Cerebellar nuclear complex (tissue), 1 donor: Measurements from ENCODE around the gene KIFAP3.
A peak's percentile ranks its signal among the peaks of the same experiment; 100 is the strongest.
"Not testable (repeated sequence)": the region's sequence is repeated elsewhere in the genome, so short reads cannot be mapped to it uniquely, and the experiment has no call there.

Experiments used
- DNase-seq, 2 experiments: peaks; one replicate each; lab custom pipeline; 2025; lab: John Stamatoyannopoulos, UW

Gene KIFAP3

GRCh38 chr1:170074250-170075157, at the start of gene KIFAP3:
Gene KIFAP3 (minus strand): TSS chr1:170074695. CDS start chr1:170074467, 228 bp downstream.
- peak; percentile 49 to 84 for DNase-seq

- DNase-seq: no peak
Measured at GRCh38 chr1:170122366-170122765, 47.9 kb upstream of the KIFAP3 start.

GRCh38 chr1:170114906-170115305, 40.4 kb upstream of the KIFAP3 start:
- DNase-seq: no peak

GRCh38 chr1:170113140-170113539, 38.6 kb upstream of the KIFAP3 start:
- DNase-seq: not testable (repeated sequence)

GRCh38 chr1:170097449-170097948, 23.0 kb upstream of the KIFAP3 start:
- no peak for DNase-seq

- DNase-seq: no peak
Measured at GRCh38 chr1:170096806-170097340, 22.4 kb upstream of the KIFAP3 start.

GRCh38 chr1:170095976-170096748, 21.7 kb upstream of the KIFAP3 start:
- no peak for DNase-seq

- not testable (repeated sequence) for DNase-seq
Measured at GRCh38 chr1:170094697-170095616, 20.5 kb upstream of the KIFAP3 start.

GRCh38 chr1:170086399-170087032, 12.0 kb upstream of the KIFAP3 start:
- DNase-seq: no peak

- DNase-seq: no peak
Measured at GRCh38 chr1:170085091-170085490, 10.6 kb upstream of the KIFAP3 start.

GRCh38 chr1:170078610-170079189, 4.2 kb upstream of the KIFAP3 start:
- no peak for DNase-seq

- DNase-seq: no peak
Measured at GRCh38 chr1:170077926-170078325, 3.4 kb upstream of the KIFAP3 start.

- DNase-seq: not testable (repeated sequence)
Measured at GRCh38 chr1:170076952-170077351, 2.5 kb upstream of the KIFAP3 start.

GRCh38 chr1:170076199-170076598, 1.7 kb upstream of the KIFAP3 start:
- no peak for DNase-seq

GRCh38 chr1:170075186-170075585, 691 bp upstream of the KIFAP3 start:
- no peak for DNase-seq

GRCh38 chr1:170073893-170074249, 624 bp downstream of the KIFAP3 start:
- no peak for DNase-seq

- no peak for DNase-seq
Measured at GRCh38 chr1:170071378-170071777, 3.1 kb downstream of the KIFAP3 start.

- DNase-seq: no peak
Measured at GRCh38 chr1:170068923-170069322, 5.6 kb downstream of the KIFAP3 start.

GRCh38 chr1:170067253-170067819, 7.2 kb downstream of the KIFAP3 start:
- no peak for DNase-seq

GRCh38 chr1:170064821-170065220, 9.7 kb downstream of the KIFAP3 start:
- DNase-seq: no peak
